Measurements from ENCODE around the gene BCAT1. TPM values are rescaled to one million over a fixed set of nuclear protein-coding genes. Genes with fewer than 3 reads are reported as not detected.

BCAT1 gene
- total RNA-seq, 3 donors from 2014 or later (not counting 1 experiment from before 2014, with no cell fraction given) = 0.61 to 4.4 (median 1.3) TPM

- intact Hi-C loops (cut with micrococcal nuclease) = no loop called here
- DNase-seq (peak in 1 of 2 donors; percentile 3), ATAC-seq (no peak)
- no peaks in the 10 kb centered on the region for H3K9me3 ChIP-seq (ENCODE audit: control insufficient read depth, insufficient read depth, low read length)
- H3K4me3 ChIP-seq (ENCODE audit: low read length) = no peak overlapping the region
- no peak overlapping the region for H3K27ac Mint-ChIP-seq
- no peaks in the 10 kb centered on the region for H3K4me1 ChIP-seq (ENCODE audit: control insufficient read depth, insufficient read depth, low read length)
- no peaks in the 10 kb centered on the region for H3K36me3 Mint-ChIP-seq
- H3K27me3 Mint-ChIP-seq (ENCODE audit: low read depth in 2 of 2) = peaks cover 10 to 31% of the 10 kb centered on the region in 2 donors
- H3K36me3 ChIP-seq (ENCODE audit: control insufficient read depth, insufficient read depth, low read length) = no peaks in the 10 kb centered on the region
- no peaks in the 10 kb centered on the region for H3K27me3 ChIP-seq (ENCODE audit: control insufficient read depth, insufficient read depth, low read length)
- WGBS (ENCODE audit: insufficient coverage) = 82% methylated on average over 4 of the region's 5 CpGs
- no peaks in the 10 kb centered on the region for H3K4me1 Mint-ChIP-seq
- H3K9me3 Mint-ChIP-seq = no peaks in the 10 kb centered on the region
- no peak overlapping the region for H3K27ac ChIP-seq (ENCODE audit: low read length)
- H3K4me3 Mint-ChIP-seq = no peak overlapping the region
- TF ChIP-seq CTCF (IDR thresholded peaks at IDR 0.05) = no peak
These were observed 168.1 kb downstream of the BCAT1 start for GRCh38 chr12:24780697-24781368.

- no peaks in the 10 kb centered on the region for H3K36me3 ChIP-seq (ENCODE audit: control insufficient read depth, insufficient read depth, low read length)
- intact Hi-C loops (cut with micrococcal nuclease) = loop anchor here (2.0 kb wide), 1 partner anchor 1574 kb away; no protein-coding TSS in a partner anchor
- no peaks in the 10 kb centered on the region for H3K4me1 Mint-ChIP-seq
- H3K4me3 Mint-ChIP-seq = no peak overlapping the region
- WGBS (ENCODE audit: insufficient coverage) = 58% methylated on average over 3 of the region's 4 CpGs
- no peak overlapping the region for H3K27ac ChIP-seq (ENCODE audit: low read length)
- DNase-seq (peak in 1 of 2 donors; percentile 26), ATAC-seq (peak in 1 of 3 donors; percentile 46)
- H3K27me3 Mint-ChIP-seq (ENCODE audit: low read depth in 2 of 2) = peaks cover 3 to 23% of the 10 kb centered on the region in 2 donors
- TF ChIP-seq CTCF (IDR thresholded peaks at IDR 0.05) = peak; percentile 16
- H3K9me3 ChIP-seq (ENCODE audit: control insufficient read depth, insufficient read depth, low read length) = no peaks in the 10 kb centered on the region
- no peaks in the 10 kb centered on the region for H3K9me3 Mint-ChIP-seq
- H3K27me3 ChIP-seq (ENCODE audit: control insufficient read depth, insufficient read depth, low read length) = no peaks in the 10 kb centered on the region
- no peaks in the 10 kb centered on the region for H3K36me3 Mint-ChIP-seq
- no peak overlapping the region for H3K4me3 ChIP-seq (ENCODE audit: low read length)
- no peak overlapping the region for H3K27ac Mint-ChIP-seq
- no peaks in the 10 kb centered on the region for H3K4me1 ChIP-seq (ENCODE audit: control insufficient read depth, insufficient read depth, low read length)
These were observed 170.2 kb downstream of the BCAT1 start for GRCh38 chr12:24778486-24779304.

- TF ChIP-seq CTCF (IDR thresholded peaks at IDR 0.05) = no peak
- H3K36me3 ChIP-seq (ENCODE audit: control insufficient read depth, insufficient read depth, low read length) = no peaks in the 10 kb centered on the region
- H3K4me1 ChIP-seq (ENCODE audit: control insufficient read depth, insufficient read depth, low read length) = no peaks in the 10 kb centered on the region
- no peak overlapping the region for H3K27ac ChIP-seq (ENCODE audit: low read length)
- no peak for DNase-seq
- no peaks in the 10 kb centered on the region for H3K9me3 ChIP-seq (ENCODE audit: control insufficient read depth, insufficient read depth, low read length)
- H3K36me3 Mint-ChIP-seq = no peaks in the 10 kb centered on the region
- H3K4me3 ChIP-seq (ENCODE audit: low read length) = no peak overlapping the region
- intact Hi-C loops (cut with micrococcal nuclease) = no loop called here
- no peaks in the 10 kb centered on the region for H3K9me3 Mint-ChIP-seq
- peaks cover 3 to 13% of the 10 kb centered on the region in 2 donors for H3K27me3 Mint-ChIP-seq (ENCODE audit: low read depth in 2 of 2)
- H3K27me3 ChIP-seq (ENCODE audit: control insufficient read depth, insufficient read depth, low read length) = no peaks in the 10 kb centered on the region
- no peak overlapping the region for H3K4me3 Mint-ChIP-seq
- H3K27ac Mint-ChIP-seq = no peak overlapping the region
- no peaks in the 10 kb centered on the region for H3K4me1 Mint-ChIP-seq
- WGBS (ENCODE audit: insufficient coverage) = 93% methylated on average over 8 of the region's 8 CpGs
- no peak for ATAC-seq
These were observed 171.5 kb downstream of the BCAT1 start for GRCh38 chr12:24777359-24777758.

Measured in natural killer cell (primary cell).